Panc1 (cell line): ENCODE data around the gene ACOX3. TPM values are rescaled to one million over a fixed set of nuclear protein-coding genes. Genes with fewer than 3 reads are reported as not detected.

Source experiments
- ATAC-seq: fragments of 200-7000 bp; cut with Tn5 transposase; 2 replicates; pipeline ENCODE4 v1.9.1; 2020; ENCODE audit warnings: mild to moderate bottlenecking, moderate library complexity
- BruUV-seq: library from RNA; stranded (reverse); fragments of 400-500 nt; replicated peaks from 2 replicates; lab custom pipeline; 2021; lab: Mats Ljungman, UMichigan
- CTCF ChIA-PET: fragments of 300-600 bp; sonication (Branson Sonifier 250); formaldehyde crosslinking; loops from one replicate; lab custom pipeline; 2022; ENCODE audit warnings: antibody characterized with exemption; lab: Charles Lee
- POLR2A ChIA-PET: fragments of 300-600 bp; sonication (Branson Sonifier 250); formaldehyde crosslinking; loops from one replicate; lab custom pipeline; 2022; ENCODE audit warnings: antibody characterized with exemption; lab: Charles Lee
- DNase-seq: peaks from one replicate; pipeline ENCODE4 v3.0.0-alpha.2; 2010; ENCODE audit warnings: low read depth, low spot score
- H3K27ac ChIP-seq: 2 replicates; pipeline ENCODE4 v1.5.1; 2011; ENCODE audit warnings: mild to moderate bottlenecking, low read length, inconsistent platforms
- H3K27me3 ChIP-seq: fragments of 200-500 bp; sonication (Bioruptor generic); 2 replicates; pipeline ENCODE4 v1.6.0; 2014; ENCODE audit warnings: low read length, inconsistent platforms; ENCODE audit not compliant: control insufficient read depth, insufficient read depth
- H3K36me3 ChIP-seq: fragments of 200-500 bp; sonication (Bioruptor generic); 2 replicates; pipeline ENCODE4 v1.5.1; 2014; ENCODE audit warnings: inconsistent platforms, mild to moderate bottlenecking, low read length, moderate library complexity; ENCODE audit not compliant: control insufficient read depth, insufficient read depth
- H3K4me1 ChIP-seq: 2 replicates; pipeline ENCODE4 v1.5.1; 2011; ENCODE audit warnings: inconsistent platforms, mild to moderate bottlenecking, low read length, moderate library complexity; ENCODE audit not compliant: control insufficient read depth, insufficient read depth
- H3K4me3 ChIP-seq, 2 experiments: 2 replicates each; pipeline ENCODE4 v1.5.1; 2011 to 2012; ENCODE audit warnings: low read depth in 2 of 2, low read length in 2 of 2, mild to moderate bottlenecking in 2 of 2, inconsistent platforms in 1 of 2, moderate library complexity in 1 of 2
- H3K9me3 ChIP-seq: fragments of 200-500 bp; sonication (Bioruptor generic); 2 replicates; pipeline ENCODE4 v1.5.1; 2014; ENCODE audit warnings: low read depth, mild to moderate bottlenecking, inconsistent platforms, low read length, moderate library complexity; ENCODE audit not compliant: control insufficient read depth, insufficient read depth
- CTCF ChIP-seq: fragments of 450-650 bp; IDR thresholded peaks from 2 replicates; pipeline ENCODE4 v1.5.1; 2017; ENCODE audit warnings: mild to moderate bottlenecking
- POLR2AphosphoS5 ChIP-seq: IDR thresholded peaks from 2 replicates; pipeline ENCODE4 v1.6.1; 2012; ENCODE audit warnings: mild to moderate bottlenecking, low read depth, low read length, moderate library complexity
- SIN3A ChIP-seq: IDR thresholded peaks from 2 replicates; pipeline ENCODE4 v1.6.1; 2012; ENCODE audit warnings: low read depth, mild to moderate bottlenecking, low read length, moderate library complexity, borderline replicate concordance; ENCODE audit not compliant: insufficient read depth
- TCF7L2 ChIP-seq: IDR thresholded peaks from 2 replicates; pipeline ENCODE4 v1.6.1; 2011; ENCODE audit warnings: mild to moderate bottlenecking, low read depth, low read length, inconsistent platforms
- in situ Hi-C: cut with HindIII; loops from 2 replicates; pipeline ENCODE4 v1.10.0; 2016; ENCODE audit warnings: low sequenced_read_pairs, low pct_unique_long_range_greater_than_20kb
- intact Hi-C: fragments of 100-400 bp; cut with micrococcal nuclease; formaldehyde crosslinking; loops from one replicate; pipeline ENCODE4 v1.10.0; 2022; ENCODE audit not compliant: unreplicated experiment
- total RNA-seq: library from RNA; stranded (reverse); gene quantifications from one replicate; pipeline ENCODE4 v1.2.1, GENCODE V29; 2021; ENCODE audit not compliant: unreplicated experiment
- TF ChIP-seq, protein P1 (sequence below), 2 experiments: IDR thresholded peaks; 2 replicates each; pipeline ENCODE4 v1.6.1; 2011 to 2012; ENCODE audit warnings: low read depth in 2 of 2, control low read depth in 1 of 2, low read length in 1 of 2, mild to moderate bottlenecking in 1 of 2, moderate library complexity in 1 of 2; ENCODE audit not compliant: insufficient read depth in 1 of 2

The ACOX3 gene
- total RNA-seq, 1 experiment from 2014 or later, result 15.4 TPM

DNA sequence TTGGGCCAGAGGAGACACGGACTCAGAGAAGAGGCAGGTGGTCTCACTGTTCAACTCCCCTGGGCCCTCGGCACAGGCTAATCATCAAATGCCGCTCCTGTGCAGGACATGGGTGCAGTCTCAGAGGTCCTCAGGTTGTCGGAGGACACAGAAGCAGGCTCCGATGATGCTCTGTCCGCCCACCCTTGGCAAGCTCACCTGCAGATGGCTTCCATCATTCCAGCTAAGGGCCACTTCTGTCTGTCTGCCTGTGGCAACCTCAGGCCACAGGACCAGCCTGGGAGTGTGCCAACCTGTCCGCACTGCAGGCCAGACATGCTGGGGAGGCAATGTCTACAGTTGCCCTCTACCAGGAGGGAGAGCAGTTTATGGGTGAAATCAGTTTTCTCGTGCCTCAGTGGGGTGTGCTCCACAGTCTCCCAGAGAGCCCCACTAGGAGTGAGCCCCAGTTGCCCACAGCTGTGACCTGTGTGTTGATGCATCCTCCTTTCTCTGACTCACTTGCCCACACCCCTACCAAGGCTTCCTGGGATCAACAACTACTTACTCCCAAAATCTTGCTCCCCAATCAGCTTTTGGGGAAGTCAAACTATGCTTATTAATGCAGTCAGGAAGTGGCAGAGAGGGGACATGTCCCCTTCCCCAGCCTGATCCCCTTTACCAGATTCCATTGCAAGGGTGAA, 115.1 kb downstream of the ACOX3 start:
- no peak for ATAC-seq
- DNase-seq, result no peak
- in situ Hi-C loops, result no loop called here
- Histone ChIP-seq H3K4me1 (no peaks in the 10 kb centered on the region), H3K9me3 (no peaks in the 10 kb centered on the region), H3K27ac (no peak overlapping the region), H3K36me3 (no peaks in the 10 kb centered on the region), H3K4me3 (no peak overlapping the region), H3K27me3 (no peaks in the 10 kb centered on the region)
- POLR2A ChIA-PET, result no interaction called here
- CTCF ChIA-PET, result no interaction called here
- BruUV-seq, result no TSS peak
- intact Hi-C loops, result no loop called here
- TF ChIP-seq, protein P1, sequence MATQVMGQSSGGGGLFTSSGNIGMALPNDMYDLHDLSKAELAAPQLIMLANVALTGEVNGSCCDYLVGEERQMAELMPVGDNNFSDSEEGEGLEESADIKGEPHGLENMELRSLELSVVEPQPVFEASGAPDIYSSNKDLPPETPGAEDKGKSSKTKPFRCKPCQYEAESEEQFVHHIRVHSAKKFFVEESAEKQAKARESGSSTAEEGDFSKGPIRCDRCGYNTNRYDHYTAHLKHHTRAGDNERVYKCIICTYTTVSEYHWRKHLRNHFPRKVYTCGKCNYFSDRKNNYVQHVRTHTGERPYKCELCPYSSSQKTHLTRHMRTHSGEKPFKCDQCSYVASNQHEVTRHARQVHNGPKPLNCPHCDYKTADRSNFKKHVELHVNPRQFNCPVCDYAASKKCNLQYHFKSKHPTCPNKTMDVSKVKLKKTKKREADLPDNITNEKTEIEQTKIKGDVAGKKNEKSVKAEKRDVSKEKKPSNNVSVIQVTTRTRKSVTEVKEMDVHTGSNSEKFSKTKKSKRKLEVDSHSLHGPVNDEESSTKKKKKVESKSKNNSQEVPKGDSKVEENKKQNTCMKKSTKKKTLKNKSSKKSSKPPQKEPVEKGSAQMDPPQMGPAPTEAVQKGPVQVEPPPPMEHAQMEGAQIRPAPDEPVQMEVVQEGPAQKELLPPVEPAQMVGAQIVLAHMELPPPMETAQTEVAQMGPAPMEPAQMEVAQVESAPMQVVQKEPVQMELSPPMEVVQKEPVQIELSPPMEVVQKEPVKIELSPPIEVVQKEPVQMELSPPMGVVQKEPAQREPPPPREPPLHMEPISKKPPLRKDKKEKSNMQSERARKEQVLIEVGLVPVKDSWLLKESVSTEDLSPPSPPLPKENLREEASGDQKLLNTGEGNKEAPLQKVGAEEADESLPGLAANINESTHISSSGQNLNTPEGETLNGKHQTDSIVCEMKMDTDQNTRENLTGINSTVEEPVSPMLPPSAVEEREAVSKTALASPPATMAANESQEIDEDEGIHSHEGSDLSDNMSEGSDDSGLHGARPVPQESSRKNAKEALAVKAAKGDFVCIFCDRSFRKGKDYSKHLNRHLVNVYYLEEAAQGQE (IDR thresholded peaks at IDR 0.05; ENCODE audit: insufficient read depth in 1 of 2, low read depth in 2 of 2, low read length in 1 of 2), result no peak
- no peak for TF ChIP-seq CTCF
- no peak for TF ChIP-seq TCF7L2
- TF ChIP-seq SIN3A, result no peak
- no peak for TF ChIP-seq POLR2AphosphoS5

GRCh38 chr4:8324640-8325239, 115.8 kb downstream of the ACOX3 start:
- in situ Hi-C loops, result no loop called here
- Histone ChIP-seq H3K9me3 (no peaks in the 10 kb centered on the region), H3K36me3 (no peaks in the 10 kb centered on the region), H3K27ac (no peak overlapping the region), H3K27me3 (no peaks in the 10 kb centered on the region), H3K4me3 (no peak overlapping the region), H3K4me1 (no peaks in the 10 kb centered on the region)
- CTCF ChIA-PET, result no interaction called here
- DNase-seq, result no peak
- no TSS peak for BruUV-seq
- TF ChIP-seq CTCF, result no peak
- TF ChIP-seq, protein P1 (IDR thresholded peaks at IDR 0.05; ENCODE audit: insufficient read depth in 1 of 2, low read depth in 2 of 2, low read length in 1 of 2), result no peak
- TF ChIP-seq POLR2AphosphoS5, result no peak
- TF ChIP-seq SIN3A, result no peak
- no peak for TF ChIP-seq TCF7L2
- POLR2A ChIA-PET, result no interaction called here
- ATAC-seq, result no peak
- intact Hi-C loops, result no loop called here
